Fibroblast of skin of left biceps (primary cell): ENCODE results near the gene PLOD3.

Source experiments
- DNase-seq, 2 experiments: peaks; one replicate each; pipeline ENCODE4 v3.0.0-alpha.2; 2013; ENCODE audit warnings: low read depth in 2 of 2

PLOD3 gene

DNA sequence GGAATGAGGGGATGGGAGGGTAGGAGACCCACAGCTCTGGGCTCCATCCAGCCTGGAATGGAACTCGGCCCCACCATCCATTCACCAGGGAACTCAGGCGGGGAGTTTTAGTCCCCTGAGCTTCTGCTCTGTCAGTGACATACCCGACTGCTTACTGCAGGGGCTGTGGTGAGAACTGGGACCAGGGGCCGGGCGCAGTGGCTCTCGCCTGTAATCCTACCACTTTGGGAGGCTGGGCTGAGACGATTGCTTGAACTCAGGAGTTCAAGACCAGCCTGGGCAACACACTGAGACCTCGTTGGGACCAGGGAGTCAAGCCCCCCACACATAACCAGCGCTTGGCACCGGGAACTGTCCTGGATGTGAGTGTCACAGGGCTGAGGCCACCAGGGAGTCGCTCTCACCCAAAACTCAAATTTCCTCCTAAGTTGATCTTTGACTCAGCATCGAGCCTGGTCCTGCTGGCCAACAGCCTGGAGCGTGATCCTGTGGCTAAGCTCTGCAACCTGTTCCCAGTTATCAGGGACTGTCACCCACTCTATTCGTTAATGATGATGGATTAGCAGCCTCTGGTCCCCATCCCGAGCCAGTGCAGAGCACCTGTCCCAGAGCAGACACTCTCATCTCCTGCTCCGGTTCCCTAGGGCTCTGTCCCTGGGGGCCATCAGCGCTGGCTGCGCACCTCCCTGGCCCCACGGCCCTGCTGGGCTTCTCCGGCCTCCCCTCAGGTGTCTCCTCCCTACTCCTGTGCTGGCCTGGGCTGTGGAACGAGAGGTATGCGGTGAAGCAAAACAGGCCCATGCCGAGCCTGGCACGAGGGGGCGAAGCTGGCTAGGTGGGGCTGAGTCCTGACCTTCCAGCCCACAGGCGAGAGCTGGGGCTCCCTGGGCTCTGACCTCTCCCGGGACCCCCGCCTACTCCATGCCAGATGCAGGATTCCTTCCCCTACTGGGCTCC, 21.1 kb upstream of the PLOD3 start:
- DNase-seq, result no peak

DNA sequence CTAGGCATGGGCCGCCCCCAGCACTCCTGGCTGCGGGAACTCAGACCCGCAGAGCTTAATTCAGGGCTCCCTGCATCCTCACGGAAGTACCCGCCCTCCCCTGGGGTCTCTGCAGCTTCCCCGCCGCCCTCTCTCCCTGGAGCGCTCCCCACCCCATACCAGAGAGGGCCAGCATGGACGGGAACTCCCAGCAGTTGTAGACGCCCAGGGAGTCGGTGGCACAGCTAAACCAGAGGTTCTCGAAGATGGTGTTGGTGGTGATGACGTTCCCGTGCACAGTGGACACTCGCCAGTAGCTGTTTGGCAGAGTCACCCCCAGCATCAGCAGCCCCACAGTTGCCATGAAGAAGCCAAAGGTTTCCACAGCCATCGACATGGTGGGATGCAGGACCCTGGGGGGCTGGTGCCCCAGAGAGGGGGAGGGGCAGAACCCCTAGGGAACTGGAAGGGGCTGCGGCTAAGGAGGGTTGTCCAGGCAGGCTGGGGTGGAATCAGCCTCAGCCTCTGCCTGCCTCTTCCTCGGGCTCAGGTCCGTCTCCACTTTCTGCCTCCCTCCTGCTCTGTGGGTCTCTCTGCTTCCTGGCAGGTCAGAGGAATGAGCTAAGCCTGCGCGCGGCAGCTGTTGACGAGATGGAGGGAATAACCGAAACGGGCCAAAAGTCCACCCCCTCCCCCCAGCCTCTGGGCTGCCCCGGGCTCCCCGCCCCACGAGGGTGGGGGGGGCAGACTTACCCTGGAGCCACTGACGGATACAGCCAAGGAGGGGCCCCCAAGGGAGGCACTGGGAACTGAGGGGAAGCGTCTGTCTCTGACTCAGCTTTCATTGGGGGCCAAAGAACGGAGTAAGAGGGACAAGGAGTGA, 20.1 kb upstream of the PLOD3 start, which contains the start of gene CLDN15:
TSS of gene CLDN15 (minus strand) at position 597 of the 862 bp plus-strand sequence. CDS start at position 376, 221 bp downstream.
- DNase-seq, result peak; percentile 22 to 23

DNA sequence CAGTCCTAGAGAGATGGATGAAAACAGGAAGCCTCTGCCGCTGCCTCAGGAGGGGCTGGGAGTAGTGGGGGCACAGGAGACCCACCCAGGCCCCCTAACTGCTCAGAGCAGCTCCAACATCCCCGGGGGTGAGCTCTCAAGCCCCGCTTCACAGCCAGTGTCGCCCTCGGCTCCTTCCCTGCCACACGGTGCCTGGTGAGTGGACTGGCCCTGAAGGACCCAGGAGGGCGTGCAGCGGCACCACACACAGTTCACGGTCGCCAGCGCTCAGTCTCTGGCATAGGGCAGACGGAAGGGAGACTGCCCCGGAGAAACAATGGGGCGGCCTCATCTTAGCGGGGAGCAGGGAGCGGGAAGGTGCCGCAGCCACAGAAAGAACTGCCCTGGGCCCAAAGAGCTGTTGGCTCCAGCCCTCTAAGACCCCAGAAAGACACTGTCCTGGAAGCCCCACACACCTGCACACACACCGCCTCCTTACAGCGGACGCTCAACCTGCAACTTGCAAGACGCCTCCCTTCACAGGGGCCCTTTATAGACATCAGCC, 19.0 kb upstream of the PLOD3 start:
- DNase-seq, result no peak

DNA sequence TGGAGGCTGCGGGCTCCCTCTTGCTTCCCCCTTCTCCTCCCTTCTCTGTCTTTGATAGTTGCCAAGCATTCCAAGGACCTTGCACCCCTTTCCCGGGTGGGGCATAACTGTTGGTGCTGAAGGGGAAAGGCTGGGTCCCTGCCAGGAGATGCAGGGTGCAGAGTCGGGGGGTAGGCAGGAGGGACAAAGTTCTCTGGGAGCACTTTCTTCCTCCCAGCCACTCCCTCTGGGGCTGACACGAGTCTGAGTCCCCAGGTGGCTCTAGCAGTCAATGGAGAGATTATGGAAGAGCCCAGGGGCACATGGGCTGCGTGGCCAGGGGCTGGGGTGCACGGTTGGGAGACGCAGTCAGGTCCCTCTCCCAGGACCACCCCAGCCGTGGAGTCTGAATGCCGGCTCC, 18.1 kb upstream of the PLOD3 start:
- no peak for DNase-seq

DNA sequence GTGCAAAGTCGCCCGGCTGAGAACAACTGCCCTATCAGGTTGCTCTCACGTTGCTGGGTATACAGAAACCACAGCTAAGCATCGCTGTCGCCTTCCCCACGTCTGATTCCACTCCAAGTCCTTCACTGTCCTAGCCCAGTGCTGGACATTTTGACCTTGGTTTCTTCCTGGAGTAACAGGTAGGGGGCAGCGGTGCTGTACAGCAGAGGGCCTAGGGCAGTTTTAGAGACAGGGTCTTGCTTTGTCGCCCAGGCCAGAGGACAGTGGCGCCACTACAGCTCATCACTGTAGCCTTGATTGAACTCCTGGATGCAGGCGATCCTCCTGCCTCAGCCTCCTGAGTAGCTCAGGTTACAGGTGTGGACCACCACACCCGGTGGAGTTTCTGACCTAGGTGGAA, 17.7 kb upstream of the PLOD3 start:
- no peak for DNase-seq

DNA sequence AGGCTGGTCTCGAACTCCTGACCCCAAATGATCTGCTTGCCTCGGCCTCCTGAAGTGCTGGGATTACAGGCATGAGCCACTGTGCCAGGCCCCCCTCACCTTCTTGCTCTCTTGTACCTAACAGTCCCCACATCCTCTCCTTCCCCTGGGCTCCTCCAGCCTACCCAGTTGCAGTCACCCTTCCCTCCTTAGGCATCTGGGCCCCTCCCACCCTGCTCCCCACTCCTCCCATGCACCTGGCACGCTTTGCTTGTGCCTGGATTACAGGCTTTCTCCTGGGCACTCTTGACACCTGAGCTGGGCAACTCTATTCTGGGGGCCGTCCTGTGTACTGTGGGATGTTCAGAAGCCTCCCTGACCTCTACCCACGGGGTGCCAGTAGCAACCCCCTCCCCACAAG, 17.3 kb upstream of the PLOD3 start:
- no peak for DNase-seq

DNA sequence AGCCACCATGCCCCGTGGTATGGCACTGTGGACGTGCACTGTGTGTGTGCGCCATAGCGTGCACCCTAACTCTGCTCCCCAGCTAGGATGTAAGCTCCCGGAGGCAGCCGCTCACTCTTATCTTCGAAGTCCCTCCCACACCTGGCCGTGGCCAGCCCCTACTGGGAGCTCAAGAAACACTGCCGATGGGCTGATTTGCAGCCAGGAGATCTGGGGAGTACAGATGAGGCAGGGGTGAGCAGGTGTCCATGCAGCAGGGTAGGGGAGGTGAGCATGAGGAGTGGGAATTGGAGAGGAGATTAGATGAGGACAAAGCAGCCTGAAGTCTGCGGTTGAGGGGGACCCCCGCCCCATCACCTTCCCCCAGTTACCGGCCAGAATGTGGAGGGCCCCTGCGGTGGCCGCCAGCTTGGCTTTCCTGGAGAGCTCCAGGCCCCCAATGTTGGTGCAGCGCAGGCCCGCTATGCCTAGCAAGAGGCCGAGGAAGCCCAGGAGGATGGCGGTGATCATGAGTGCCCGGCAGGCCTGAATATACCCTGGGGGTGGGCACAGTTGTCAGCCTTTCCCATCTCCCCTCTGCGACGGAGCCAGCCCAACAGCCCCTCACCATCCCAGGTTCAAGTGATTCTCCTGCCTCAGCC, 16.6 kb upstream of the PLOD3 start:
- no peak for DNase-seq

DNA sequence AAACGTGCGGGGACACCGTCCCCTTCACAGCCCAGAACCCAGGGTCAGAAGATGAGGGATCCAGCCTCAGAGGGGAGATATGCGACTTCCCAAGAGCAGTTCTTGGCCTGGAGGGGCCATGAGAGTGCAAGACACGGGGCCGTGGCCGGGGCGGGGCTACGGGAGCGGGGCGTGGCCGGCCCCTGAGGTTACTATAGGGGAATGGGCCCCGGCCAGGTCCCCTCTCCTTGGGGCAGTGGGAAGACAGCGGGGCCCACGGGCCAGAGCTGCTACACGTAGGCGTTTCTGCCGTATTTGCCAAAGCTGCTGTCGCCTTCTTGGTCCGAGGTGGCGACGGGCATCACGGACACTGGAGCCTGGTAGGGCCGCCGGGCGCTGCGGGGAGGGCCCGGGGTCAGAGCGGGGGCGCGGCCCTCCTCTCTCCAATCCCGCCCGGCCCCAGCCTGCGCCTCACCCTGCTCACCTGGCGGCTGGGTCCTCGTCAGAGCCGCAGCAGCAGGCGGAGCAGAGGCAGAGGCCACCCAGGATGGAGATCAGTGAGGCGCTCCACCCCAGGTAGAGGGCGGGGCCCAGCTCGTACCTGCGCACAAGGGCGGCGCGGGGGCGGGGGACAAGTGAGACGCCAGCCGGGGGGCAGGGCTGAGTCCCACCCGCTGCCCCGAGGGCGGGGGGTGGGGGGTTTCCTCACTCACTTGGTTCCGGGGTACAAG, 14.9 kb upstream of the PLOD3 start:
- DNase-seq, result no peak

DNA sequence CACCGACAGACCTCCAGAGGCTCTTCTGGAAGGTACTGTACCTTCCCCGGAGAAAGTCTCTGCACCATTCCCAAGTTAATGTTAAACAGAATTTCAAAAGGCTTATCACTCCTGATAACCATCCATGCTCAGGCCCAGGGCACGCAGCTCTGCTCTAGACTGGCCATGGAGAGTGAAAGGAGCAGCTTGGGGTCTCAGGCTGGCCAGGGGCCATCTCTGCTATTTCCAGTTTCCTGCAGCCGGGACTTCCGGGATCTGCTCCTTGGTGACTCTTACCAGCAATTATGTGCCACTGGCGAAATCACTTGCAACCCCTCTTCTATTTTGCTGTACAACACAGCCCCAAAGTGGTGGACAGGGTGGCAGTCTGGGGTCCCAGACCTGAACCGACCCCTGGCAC, 14.3 kb upstream of the PLOD3 start:
- DNase-seq, result no peak

DNA sequence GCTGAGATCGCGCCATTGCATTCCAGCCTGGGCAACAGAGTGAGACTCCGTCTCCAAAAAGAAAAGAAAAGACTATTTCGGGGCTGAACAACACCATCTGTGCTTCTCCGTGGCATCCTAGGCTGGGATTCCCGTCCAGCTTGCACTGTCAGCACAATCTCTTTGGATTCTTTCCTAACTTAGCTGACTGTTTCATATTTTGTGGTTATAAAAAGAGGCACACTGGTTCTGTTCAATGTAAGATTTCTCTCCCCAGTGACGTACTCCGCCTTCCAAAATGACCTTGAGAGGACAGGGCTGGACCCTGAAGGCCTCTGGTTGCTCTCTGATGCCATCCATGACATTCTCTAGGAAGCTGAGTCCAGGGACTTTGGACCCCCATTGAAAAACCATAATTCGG, 9.3 kb upstream of the PLOD3 start:
- DNase-seq, result no peak

DNA sequence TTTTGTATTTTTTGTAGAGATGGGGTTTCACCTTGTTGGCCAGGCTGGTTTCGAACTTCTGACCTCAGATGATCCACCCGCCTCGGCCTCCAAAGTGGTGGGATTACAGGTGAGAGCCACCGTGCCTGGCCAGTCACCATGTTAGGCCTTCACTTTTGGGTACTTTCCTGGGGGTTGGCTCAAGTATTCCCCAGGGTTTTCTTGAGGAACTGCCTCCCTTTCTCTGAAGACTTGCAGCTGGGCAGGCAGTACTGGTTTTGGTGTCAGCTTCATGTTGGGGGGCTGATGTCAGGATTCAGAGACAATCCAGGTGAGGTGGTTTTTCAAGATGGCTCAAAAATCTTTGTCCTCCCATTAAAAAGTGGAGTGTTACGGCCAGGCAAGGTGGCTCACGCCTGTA, 8.3 kb upstream of the PLOD3 start:
- no peak for DNase-seq

DNA sequence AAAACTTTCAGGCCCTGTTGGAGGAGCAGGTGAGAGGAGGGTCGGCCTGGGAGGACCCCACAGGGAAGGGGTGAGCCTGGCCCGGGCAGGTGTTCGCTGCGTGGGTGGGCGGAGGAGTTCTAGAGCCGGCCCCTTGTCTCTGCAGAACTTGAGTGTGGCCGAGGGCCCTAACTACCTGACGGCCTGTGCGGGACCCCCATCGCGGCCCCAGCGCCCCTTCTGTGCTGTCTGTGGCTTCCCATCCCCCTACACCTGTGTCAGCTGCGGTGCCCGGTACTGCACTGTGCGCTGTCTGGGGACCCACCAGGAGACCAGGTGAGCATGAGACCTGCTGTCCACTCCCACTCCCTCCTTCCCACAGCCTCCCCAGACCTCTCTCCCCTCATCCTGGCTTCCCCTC, 6.1 kb upstream of the PLOD3 start:
- no peak for DNase-seq

DNA sequence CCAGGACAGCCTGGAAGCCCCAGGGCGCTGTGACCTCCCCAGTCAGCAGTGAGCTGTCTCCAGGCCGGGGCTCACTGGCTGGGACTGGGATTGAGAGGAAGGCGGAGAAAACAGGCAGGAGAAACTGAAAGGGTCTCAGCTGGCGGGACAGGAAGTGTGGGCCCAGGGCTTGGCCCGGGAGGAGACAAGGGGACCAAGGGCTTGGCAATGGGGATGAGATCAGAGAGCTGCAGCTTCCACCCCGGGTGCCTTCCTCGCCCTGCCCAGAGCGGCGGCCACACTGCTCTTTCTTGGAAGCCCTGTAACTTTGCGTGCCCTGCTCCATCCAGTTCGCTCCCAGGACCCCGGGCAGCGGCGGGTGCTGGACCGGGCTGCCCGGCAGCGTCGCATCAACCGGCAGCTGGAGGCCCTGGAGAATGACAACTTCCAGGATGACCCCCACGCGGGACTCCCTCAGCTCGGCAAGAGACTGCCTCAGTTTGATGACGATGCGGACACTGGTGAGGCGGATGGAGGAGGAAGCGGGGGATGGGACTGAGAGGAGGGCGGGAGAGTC, 5.0 kb upstream of the PLOD3 start:
- DNase-seq, result no peak

DNA sequence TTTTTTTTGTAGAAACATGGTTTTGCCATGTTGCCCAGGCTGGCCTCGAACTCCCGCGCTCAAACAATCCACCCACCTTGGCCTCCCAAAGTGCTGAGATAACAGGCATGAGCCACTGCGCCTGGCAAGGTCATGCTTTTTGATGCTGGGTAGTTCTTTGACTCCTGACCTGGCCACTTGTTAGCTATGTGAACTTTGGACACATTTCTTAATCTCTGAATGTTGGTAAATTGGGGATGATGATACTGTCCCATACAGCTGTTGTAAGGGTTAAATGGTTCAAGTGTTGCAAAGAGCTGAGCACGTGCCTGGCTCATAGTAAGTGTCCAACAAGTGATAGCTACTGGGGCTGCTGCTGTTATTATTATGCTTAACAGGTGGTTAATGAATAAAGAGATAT, 2.9 kb upstream of the PLOD3 start:
- no peak for DNase-seq

DNA sequence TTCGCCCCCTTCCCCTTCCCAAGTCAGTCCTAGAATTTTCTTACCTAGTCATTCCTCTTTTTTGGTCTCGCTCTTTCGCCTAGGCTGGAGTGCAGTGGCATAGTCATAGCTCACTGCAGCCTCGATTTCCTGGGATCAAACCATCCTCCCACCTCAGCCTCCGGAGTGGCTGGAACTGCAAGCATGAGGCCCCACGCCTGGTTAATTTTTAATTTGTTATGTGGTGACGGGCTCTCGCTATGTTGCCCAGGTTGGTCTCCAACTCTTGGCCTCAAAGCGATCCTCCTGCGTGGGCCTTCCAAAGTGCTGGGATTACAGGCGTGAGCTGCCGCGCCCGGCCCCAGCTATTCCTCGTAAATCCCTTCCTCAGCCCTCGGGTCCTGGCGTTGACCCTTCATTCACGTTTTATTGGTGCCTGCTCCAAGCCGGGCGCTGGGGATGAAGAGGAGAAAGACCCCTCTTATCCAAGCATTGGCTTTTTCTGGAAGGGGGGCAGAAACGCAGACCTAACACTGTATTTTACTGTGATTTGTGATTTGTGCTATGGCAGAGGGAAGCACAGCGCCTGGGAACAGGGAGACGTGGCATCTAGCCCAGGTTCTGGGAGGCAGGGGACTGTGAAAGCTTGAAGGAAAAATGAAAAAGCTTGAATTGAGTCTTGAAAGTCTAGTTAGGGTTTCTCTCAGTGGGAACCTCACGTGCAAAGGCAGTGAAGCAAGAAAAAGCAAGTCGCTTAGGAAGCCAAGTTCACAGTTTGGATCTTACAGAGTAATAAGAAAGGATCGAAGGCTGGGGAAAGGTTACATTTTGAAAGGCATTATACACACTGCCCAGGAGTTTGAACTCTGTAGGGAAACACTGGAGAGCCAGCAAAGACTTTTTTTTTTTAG, 1.1 kb upstream of the PLOD3 start:
- no peak for DNase-seq

DNA sequence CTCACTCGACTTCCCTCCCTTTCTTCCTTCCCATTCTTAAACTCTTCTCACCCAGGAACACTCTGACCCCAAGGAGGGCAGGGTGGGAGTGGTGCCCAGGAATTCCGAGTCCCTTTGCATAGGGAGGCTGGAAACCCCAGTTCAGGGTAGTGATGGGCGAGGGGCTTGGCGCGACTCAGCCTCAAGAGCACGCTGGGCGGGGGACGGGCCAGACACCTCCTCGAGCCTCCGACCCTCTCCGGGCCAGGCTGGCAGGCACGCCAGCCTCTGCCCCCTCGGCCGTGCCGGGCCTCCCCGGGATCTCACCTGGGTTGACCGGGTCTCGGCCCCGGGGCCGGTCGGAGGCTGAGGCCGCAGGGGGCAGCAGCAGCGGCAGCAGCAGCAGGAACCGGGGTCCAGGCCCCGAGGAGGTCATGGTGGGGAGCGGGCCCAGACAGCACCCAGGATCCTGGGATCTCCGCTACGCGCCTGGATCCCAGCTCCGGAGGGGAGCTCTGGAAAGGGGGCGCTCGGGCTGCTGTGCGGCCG, 457 bp downstream of the PLOD3 start:
- DNase-seq, result no peak

DNA sequence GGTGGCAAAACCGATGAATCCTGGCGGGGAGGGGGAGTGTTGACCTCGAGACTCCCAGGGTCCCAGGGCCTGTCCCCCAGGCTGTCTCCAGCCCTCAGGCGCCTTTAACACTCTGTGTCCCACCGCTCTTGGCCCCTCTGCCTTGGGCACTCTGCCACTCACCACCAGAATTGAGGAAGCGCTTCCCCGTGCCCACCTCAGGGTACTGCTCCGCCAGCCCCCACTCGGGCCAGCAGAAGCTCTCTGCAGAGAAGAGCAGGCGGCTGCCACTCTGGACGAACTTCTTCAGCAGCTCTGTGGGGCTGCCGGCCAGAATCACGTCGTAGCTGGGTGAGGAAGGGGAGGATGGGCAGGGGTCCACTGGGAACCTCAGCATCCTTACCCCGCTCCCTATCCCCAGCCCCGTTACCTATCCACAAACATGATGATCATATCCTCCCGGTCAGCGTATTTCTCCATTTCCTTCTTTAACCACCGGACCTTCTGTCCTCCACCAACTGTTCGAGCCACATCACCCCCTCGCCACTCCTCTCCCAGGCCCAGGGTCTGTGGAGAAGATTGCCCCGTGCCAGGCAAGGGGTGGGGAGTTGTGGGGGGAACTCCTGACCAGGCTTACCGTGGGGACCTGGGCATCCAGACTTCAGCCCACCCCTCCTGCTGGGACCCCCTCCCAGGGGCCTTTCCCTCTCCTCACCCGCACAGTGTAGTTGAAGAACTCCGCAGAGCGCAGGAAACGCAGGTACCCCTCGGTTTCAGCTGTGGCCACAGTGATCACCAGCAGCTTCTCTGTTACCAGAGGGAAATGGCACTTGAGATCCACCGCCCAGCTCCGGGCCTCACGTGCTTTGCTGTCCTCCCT, 1.2 kb downstream of the PLOD3 start:
- DNase-seq, result no peak

DNA sequence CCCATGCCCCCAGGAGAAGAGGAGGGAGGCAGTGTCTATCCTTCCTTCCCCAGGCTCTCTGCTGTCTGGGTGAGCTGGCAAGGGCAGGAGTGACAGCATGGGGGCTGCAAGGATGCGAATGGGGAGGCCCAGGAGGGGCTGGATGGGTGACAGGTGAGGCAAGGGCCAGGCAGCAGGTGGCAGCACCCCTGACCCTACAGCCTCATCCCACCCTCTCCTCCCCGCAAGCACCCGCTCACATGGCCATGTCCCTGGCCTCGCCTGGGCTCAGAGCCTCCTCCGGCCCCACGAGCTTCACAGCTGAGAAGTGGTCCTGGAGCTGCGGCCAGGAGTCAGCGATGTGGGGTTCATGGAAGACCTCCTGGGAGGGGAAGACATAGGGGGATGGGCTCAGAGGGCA, 5.4 kb downstream of the PLOD3 start:
- no peak for DNase-seq

DNA sequence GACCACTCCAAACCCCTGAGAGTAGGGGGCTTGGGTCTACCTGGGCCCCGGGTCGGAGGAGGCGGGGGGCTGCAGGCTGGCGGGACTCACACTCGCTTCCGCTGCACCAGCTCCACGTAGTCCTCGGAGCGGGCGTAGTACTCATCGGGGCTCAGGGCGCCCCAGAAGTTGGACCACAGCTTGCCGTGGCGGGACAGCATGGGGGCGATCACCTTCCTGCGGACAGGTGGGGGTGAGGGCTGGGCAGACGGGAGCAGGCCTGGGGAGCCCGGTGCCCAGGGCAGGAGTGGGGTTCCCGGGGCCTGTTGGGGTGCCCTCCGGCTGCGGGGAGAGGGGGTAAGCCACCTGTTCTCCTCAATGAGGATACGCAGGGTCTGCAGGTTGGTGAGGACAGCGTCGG, 5.9 kb downstream of the PLOD3 start:
- DNase-seq, result no peak
